GM23338 (cell line): ENCODE results near the gene ALDH18A1.

Experiments
- CREB1 ChIP-seq: fragments of 250-450 bp; sonication (Bioruptor Pico); IDR thresholded peaks from 2 replicates; pipeline ENCODE4 v1.5.0; 2020; ENCODE audit warnings: low read depth, mild to moderate bottlenecking, moderate library complexity
- EZH2 ChIP-seq: fragments of 200-600 bp; sonication (generic); IDR thresholded peaks from one replicate; pipeline ENCODE4 v1.8.0; 2017; ENCODE audit warnings: antibody characterized with exemption, mild to moderate bottlenecking, low read depth; ENCODE audit not compliant: unreplicated experiment
- EZH2phosphoT487 ChIP-seq: fragments of 200-600 bp; sonication (generic); IDR thresholded peaks from one replicate; pipeline ENCODE4 v1.8.1; 2018; ENCODE audit warnings: antibody characterized with exemption; ENCODE audit not compliant: unreplicated experiment
- JUNB ChIP-seq: IDR thresholded peaks from one replicate; pipeline ENCODE4 v1.6.1; 2016; ENCODE audit warnings: antibody characterized with exemption; ENCODE audit not compliant: unreplicated experiment
- POLR2AphosphoS5 ChIP-seq: IDR thresholded peaks from 2 replicates; pipeline ENCODE4 v1.6.1; 2016; ENCODE audit warnings: antibody characterized with exemption, low read depth
- REST ChIP-seq: IDR thresholded peaks from one replicate; pipeline ENCODE4 v1.6.1; 2018; ENCODE audit warnings: antibody characterized with exemption; ENCODE audit not compliant: unreplicated experiment
- ZNF331 ChIP-seq: fragments of 250-450 bp; sonication (Bioruptor Pico); IDR thresholded peaks from 2 replicates; pipeline ENCODE4 v1.5.0; 2020; ENCODE audit warnings: low read depth, mild to moderate bottlenecking, moderate library complexity
- ZNF462 ChIP-seq: fragments of 250-450 bp; sonication (Bioruptor Pico); IDR thresholded peaks from 2 replicates; pipeline ENCODE4 v1.5.0; 2020; ENCODE audit warnings: mild to moderate bottlenecking, moderate library complexity
- TF ChIP-seq, protein P1 (sequence below), 2 experiments: fragments of 200-600 bp in 1 of 2; sonication (generic) in 1 of 2; conservative IDR thresholded peaks; 2 replicates each; pipeline versions ENCODE4 v1.5.1 to v1.6.1; 2016 to 2017; ENCODE audit warnings: antibody characterized with exemption in 2 of 2, low read depth in 2 of 2, mild to moderate bottlenecking in 2 of 2, moderate library complexity in 1 of 2
- TF ChIP-seq, protein P2 (sequence below): IDR thresholded peaks from 2 replicates; pipeline ENCODE4 v1.6.1; 2016; ENCODE audit warnings: antibody characterized with exemption

DNA sequence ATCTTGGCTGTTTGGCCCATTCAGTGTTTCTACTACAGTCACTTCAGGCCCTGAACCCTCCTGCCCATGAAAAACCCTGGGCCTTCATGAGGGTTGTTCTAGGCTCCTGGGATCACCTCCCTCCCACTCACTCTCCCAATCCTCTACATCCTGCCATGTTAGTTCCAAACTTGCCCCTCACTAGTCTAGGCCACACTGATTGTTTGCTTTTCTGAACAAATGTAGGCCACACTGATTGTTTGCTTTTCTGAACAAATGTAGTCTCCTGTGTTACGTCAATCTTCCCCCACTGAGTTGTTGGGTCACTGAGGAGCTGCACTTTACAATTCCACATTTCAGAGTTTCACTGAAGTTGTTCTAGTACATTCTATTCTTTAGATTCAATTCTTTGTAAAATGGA, 5.3 kb upstream of the ALDH18A1 start:
- TF ChIP-seq, protein P1, sequence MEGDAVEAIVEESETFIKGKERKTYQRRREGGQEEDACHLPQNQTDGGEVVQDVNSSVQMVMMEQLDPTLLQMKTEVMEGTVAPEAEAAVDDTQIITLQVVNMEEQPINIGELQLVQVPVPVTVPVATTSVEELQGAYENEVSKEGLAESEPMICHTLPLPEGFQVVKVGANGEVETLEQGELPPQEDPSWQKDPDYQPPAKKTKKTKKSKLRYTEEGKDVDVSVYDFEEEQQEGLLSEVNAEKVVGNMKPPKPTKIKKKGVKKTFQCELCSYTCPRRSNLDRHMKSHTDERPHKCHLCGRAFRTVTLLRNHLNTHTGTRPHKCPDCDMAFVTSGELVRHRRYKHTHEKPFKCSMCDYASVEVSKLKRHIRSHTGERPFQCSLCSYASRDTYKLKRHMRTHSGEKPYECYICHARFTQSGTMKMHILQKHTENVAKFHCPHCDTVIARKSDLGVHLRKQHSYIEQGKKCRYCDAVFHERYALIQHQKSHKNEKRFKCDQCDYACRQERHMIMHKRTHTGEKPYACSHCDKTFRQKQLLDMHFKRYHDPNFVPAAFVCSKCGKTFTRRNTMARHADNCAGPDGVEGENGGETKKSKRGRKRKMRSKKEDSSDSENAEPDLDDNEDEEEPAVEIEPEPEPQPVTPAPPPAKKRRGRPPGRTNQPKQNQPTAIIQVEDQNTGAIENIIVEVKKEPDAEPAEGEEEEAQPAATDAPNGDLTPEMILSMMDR (conservative IDR thresholded peaks at IDR 0.05; ENCODE audit: low read depth in 2 of 2): no peak
- no peak for TF ChIP-seq POLR2AphosphoS5
- TF ChIP-seq EZH2phosphoT487: no peak
- TF ChIP-seq CREB1 (CRISPR knock-in tag): no peak
- TF ChIP-seq EZH2: no peak
- TF ChIP-seq REST: no peak
- no peak for TF ChIP-seq JUNB
- TF ChIP-seq, protein P2, sequence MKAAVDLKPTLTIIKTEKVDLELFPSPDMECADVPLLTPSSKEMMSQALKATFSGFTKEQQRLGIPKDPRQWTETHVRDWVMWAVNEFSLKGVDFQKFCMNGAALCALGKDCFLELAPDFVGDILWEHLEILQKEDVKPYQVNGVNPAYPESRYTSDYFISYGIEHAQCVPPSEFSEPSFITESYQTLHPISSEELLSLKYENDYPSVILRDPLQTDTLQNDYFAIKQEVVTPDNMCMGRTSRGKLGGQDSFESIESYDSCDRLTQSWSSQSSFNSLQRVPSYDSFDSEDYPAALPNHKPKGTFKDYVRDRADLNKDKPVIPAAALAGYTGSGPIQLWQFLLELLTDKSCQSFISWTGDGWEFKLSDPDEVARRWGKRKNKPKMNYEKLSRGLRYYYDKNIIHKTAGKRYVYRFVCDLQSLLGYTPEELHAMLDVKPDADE: no peak
- TF ChIP-seq ZNF462 (CRISPR knock-in tag): no peak
- no peak for TF ChIP-seq ZNF331 (CRISPR knock-in tag)
